Activated naive CD4-positive, alpha-beta T cell treated with anti-CD3 and anti-CD28 coated beads for 36 hours (primary cell): ENCODE data around the gene RAD1. TPM values are rescaled to one million over a fixed set of nuclear protein-coding genes. Genes with fewer than 3 reads are reported as not detected.
"Not testable (repeated sequence)": the region's sequence is repeated elsewhere in the genome, so short reads cannot be mapped to it uniquely, and the experiment has no call there.

ENCODE experiments used
- CTCF ChIA-PET: fragments of 350-600 bp; sonication (Branson Sonifier 250); formaldehyde crosslinking; loops from one replicate; lab custom pipeline; 2021; ENCODE audit warnings: antibody characterized with exemption; lab: Charles Lee
- DNase-seq: peaks from one replicate; pipeline ENCODE4 v3.0.0-alpha.2; 2020
- H3K27ac Mint-ChIP-seq: one replicate; pipeline ENCODE4 v1.8.0; 2021; ENCODE audit warnings: mild to moderate bottlenecking, mixed read lengths
- H3K27me3 Mint-ChIP-seq: one replicate; pipeline ENCODE4 v1.8.0; 2021; ENCODE audit warnings: low read depth, mixed read lengths
- H3K36me3 Mint-ChIP-seq: one replicate; pipeline ENCODE4 v1.8.0; 2021; ENCODE audit warnings: low read depth, mixed read lengths
- H3K4me1 Mint-ChIP-seq: one replicate; pipeline ENCODE4 v1.8.0; 2021; ENCODE audit warnings: low read depth, mixed read lengths
- H3K4me3 Mint-ChIP-seq: one replicate; pipeline ENCODE4 v1.8.0; 2021; ENCODE audit warnings: mild to moderate bottlenecking, moderate library complexity, mixed read lengths
- H3K9me3 Mint-ChIP-seq: one replicate; pipeline ENCODE4 v1.8.0; 2021; ENCODE audit warnings: mixed read lengths
- intact Hi-C: fragments of 100-400 bp; cut with micrococcal nuclease; formaldehyde crosslinking; loops from one replicate; pipeline ENCODE4 v1.15.1; 2023
- total RNA-seq, 2 experiments: library from RNA; stranded (reverse); gene quantifications; one replicate each; pipeline ENCODE4 v1.2.3, GENCODE V29; 2021

Gene RAD1
- total RNA-seq, 2 experiments from 2014 or later, result 38.8 to 40.7 TPM

GRCh38 chr5:34929720-34930461 is 14.6 kb upstream of the RAD1 start:
- DNase-seq, result peak; percentile 82
- Mint-ChIP-seq H3K4me1 (peaks cover 35% of the 10 kb centered on the region), H3K9me3 (no peaks in the 10 kb centered on the region), H3K27me3 (no peaks in the 10 kb centered on the region), H3K36me3 (peaks cover 21% of the 10 kb centered on the region), H3K27ac (peak overlapping the region; percentile 94), H3K4me3 (peak overlapping the region; percentile 94)
- intact Hi-C loops, result loop anchor here (1.0 to 10.0 kb wide), 12 partner anchors 15 to 1488 kb away; partner anchors contain the start of genes AMACR, BRIX1, IL7R and LMBRD2
- CTCF ChIA-PET, result interaction anchor here (1.2 to 2.5 kb wide), 4 partner anchors 14 to 74 kb away, joined by 3 to 11 read pairs (median 4); partner anchors contain the start of genes BRIX1 and RAD1

DNA sequence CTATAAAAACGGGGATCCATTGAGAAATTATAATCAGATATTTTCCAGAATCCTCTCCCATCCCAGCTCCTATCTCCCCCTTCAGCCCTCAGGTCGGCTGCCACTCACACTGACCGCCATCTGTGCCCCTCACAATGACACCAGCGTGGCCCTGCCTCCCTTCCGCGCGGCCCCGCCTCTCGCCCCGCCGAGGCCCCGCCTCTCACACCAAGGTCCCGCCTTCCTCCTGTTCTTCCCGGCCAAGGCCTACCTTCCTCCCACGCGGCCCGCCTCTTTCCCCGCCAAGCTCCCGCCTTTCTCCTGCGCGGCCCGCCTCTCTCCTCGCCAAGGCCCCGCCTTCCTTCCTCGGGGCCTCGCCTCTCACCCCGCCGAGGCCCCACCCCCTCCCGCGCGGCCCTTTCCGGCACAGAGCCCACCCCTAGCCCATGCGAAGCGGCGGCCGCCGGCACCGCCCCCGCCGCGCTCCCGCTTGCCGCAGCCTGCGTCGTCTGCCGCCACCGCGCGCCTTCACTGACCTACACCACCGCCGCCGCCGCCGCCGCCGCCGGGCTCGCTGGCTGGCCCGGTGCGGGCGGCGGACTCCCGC is 13.9 kb upstream of the RAD1 start, which contains the start of gene DNAJC21:
DNAJC21 (plus strand) TSS at position 426 of the 586 bp plus-strand sequence. CDS start 261 bp downstream, outside the sequence.
- DNase-seq, result peak; percentile 99
- peak within 1 kb of the TSS; percentile 94 for H3K27ac Mint-ChIP-seq
- CTCF ChIA-PET, result interaction anchor here (0.6 to 2.5 kb wide), 5 partner anchors 13 to 74 kb away, joined by 3 to 11 read pairs (median 3); partner anchors contain the start of genes BRIX1 and RAD1
- H3K4me1 Mint-ChIP-seq, result peaks cover 37% of the 10 kb centered on the region
- intact Hi-C loops, result loop anchor here (1.0 to 10.0 kb wide), 11 partner anchors 14 to 1487 kb away; partner anchors contain the start of genes AMACR, BRIX1, IL7R and LMBRD2
- H3K4me3 Mint-ChIP-seq, result peak within 1 kb of the TSS; percentile 94
- peaks cover 27% of the 10 kb centered on the region for H3K36me3 Mint-ChIP-seq
- no peaks in the 10 kb centered on the region for H3K9me3 Mint-ChIP-seq
- no peaks in the 10 kb centered on the region for H3K27me3 Mint-ChIP-seq

- DNase-seq, result no peak
- Mint-ChIP-seq H3K27ac (no peak overlapping the region), H3K36me3 (peaks cover 30% of the 10 kb centered on the region), H3K9me3 (no peaks in the 10 kb centered on the region), H3K4me3 (no peak overlapping the region), H3K4me1 (peaks cover 40% of the 10 kb centered on the region), H3K27me3 (no peaks in the 10 kb centered on the region)
- intact Hi-C loops, result loop anchor here (5.0 to 10.0 kb wide), 8 partner anchors 689 to 1486 kb away; partner anchors contain the start of genes AMACR, IL7R, LMBRD2 and NADK2
- CTCF ChIA-PET, result no interaction called here
These were observed 13.0 kb upstream of the RAD1 start for GRCh38 chr5:34928267-34928666.

DNA sequence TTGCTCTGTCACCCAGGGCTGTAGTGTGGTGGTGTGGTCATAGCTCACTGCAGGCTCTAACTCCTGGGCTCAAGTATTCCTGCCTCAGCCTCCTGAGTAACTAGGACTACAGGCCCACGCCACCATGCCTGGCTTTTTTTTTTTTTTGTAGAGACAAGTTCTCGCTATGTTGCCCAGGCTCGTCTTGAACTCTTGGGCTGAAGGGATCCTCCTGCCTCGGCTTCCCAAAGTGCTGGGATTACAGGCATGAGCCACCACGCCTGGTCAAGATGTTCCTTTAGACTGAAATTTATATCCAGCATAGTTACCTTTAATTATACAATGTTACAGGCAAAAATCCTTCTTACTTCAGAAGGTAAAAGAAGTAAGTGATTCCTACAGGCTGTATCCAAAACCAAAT is 12.5 kb upstream of the RAD1 start:
- intact Hi-C loops, result loop anchor here (5.0 to 10.0 kb wide), 8 partner anchors 690 to 1485 kb away; partner anchors contain the start of genes AMACR, IL7R, LMBRD2 and NADK2
- Mint-ChIP-seq H3K27ac (no peak overlapping the region), H3K27me3 (no peaks in the 10 kb centered on the region), H3K36me3 (peaks cover 31% of the 10 kb centered on the region), H3K9me3 (no peaks in the 10 kb centered on the region), H3K4me3 (no peak overlapping the region), H3K4me1 (peaks cover 44% of the 10 kb centered on the region)
- CTCF ChIA-PET, result no interaction called here
- no peak for DNase-seq

DNA sequence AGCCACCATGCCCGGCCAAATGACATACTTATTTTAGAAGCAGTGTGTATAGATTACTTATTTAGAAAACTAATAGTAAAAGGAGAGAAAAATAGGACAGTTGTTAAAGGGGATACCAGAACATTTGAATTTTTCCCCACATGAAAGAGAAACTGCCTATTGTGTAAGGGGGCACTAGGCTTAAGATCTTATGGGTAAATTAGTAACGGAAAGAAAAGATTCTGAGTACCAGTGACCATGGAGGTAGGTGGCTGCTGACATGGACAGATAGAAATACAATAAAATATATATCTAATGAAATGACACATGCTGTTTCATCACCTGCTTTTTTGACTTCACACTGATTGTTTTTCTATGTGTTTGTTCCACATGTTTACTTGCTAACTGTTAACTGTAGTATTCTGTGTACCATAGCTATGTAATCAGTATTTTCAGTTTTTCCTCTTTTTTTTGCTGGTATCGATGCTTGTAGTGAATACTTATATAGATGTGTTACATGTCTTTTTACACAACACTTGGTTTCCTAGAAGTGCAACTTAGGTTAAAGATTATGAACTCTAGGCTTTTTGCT is 11.1 kb upstream of the RAD1 start:
- no peaks in the 10 kb centered on the region for H3K27me3 Mint-ChIP-seq
- CTCF ChIA-PET, result no interaction called here
- H3K4me3 Mint-ChIP-seq, result no peak overlapping the region
- H3K4me1 Mint-ChIP-seq, result peaks cover 48% of the 10 kb centered on the region
- no peaks in the 10 kb centered on the region for H3K9me3 Mint-ChIP-seq
- peaks cover 32% of the 10 kb centered on the region for H3K36me3 Mint-ChIP-seq
- DNase-seq, result no peak
- intact Hi-C loops, result loop anchor here (5.0 to 10.0 kb wide), 8 partner anchors 691 to 1484 kb away; partner anchors contain the start of genes AMACR, IL7R, LMBRD2 and NADK2
- H3K27ac Mint-ChIP-seq, result peak overlapping the region; percentile 65

GRCh38 chr5:34924462-34924765 is 9.1 kb upstream of the RAD1 start:
- peak overlapping the region; percentile 89 for H3K27ac Mint-ChIP-seq
- peaks cover 37% of the 10 kb centered on the region for H3K36me3 Mint-ChIP-seq
- no peak for DNase-seq
- H3K4me3 Mint-ChIP-seq, result no peak overlapping the region
- intact Hi-C loops, result loop anchor here (1.0 to 10.0 kb wide), 4 partner anchors 9 to 1070 kb away; partner anchors contain the start of genes BRIX1, IL7R and RAD1
- H3K27me3 Mint-ChIP-seq, result no peaks in the 10 kb centered on the region
- CTCF ChIA-PET, result interaction anchor here (1.3 to 2.1 kb wide), 4 partner anchors 8 to 79 kb away, joined by 4 to 9 read pairs (median 4); partner anchors contain the start of genes BRIX1 and RAD1
- no peaks in the 10 kb centered on the region for H3K9me3 Mint-ChIP-seq
- peaks cover 44% of the 10 kb centered on the region for H3K4me1 Mint-ChIP-seq

- Mint-ChIP-seq H3K27ac (peak overlapping the region; percentile 89), H3K27me3 (no peaks in the 10 kb centered on the region), H3K9me3 (no peaks in the 10 kb centered on the region), H3K36me3 (peaks cover 36% of the 10 kb centered on the region), H3K4me3 (peak overlapping the region; percentile 2), H3K4me1 (peaks cover 40% of the 10 kb centered on the region)
- intact Hi-C loops, result loop anchor here (1.0 to 10.0 kb wide), 4 partner anchors 9 to 1069 kb away; partner anchors contain the start of genes BRIX1, IL7R and RAD1
- peak; percentile 64 for DNase-seq
- CTCF ChIA-PET, result interaction anchor here (1.3 to 2.1 kb wide), 3 partner anchors 9 to 80 kb away, joined by 4 to 9 read pairs (median 4); partner anchors contain the start of genes BRIX1 and RAD1
These were observed 8.6 kb upstream of the RAD1 start for GRCh38 chr5:34923694-34924461.

- not testable (repeated sequence) for H3K9me3 Mint-ChIP-seq, H3K4me3 Mint-ChIP-seq, DNase-seq, H3K27me3 Mint-ChIP-seq
- Mint-ChIP-seq H3K27ac (peak overlapping the region; percentile 89), H3K4me1 (peaks cover 43% of the 10 kb centered on the region), H3K36me3 (peaks cover 36% of the 10 kb centered on the region)
- CTCF ChIA-PET, result interaction anchor here (1.3 to 2.1 kb wide), 3 partner anchors 8 to 80 kb away, joined by 4 to 9 read pairs (median 4); partner anchors contain the start of genes BRIX1 and RAD1
- intact Hi-C loops, result loop anchor here (10.0 kb wide), 3 partner anchors 862 to 1068 kb away; partner anchors contain the start of gene IL7R
These were observed 8.0 kb upstream of the RAD1 start for GRCh38 chr5:34923256-34923655.

DNA sequence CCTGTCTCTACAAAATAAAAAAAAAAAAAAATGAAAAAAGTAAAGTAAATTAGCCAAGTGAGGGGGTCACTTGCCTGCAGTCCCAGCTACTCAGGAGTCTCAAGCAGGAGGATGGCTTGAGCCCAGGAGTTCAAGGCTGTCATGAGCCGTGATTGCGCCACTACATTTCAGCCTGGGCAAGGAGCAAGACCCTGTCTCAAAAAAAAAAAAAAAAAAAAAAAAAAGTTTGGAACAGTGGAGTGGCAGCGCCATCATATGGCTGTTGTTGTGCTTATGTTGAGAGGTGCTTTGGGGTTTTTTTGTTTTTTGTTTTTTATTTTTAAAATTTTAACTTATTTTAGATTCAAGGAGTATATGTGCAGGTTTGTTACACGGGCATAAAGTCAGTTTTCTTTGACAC is 3.8 kb upstream of the RAD1 start:
- H3K36me3 Mint-ChIP-seq, result peaks cover 46% of the 10 kb centered on the region
- H3K9me3 Mint-ChIP-seq, result no peaks in the 10 kb centered on the region
- no peaks in the 10 kb centered on the region for H3K27me3 Mint-ChIP-seq
- H3K4me3 Mint-ChIP-seq, result no peak overlapping the region
- CTCF ChIA-PET, result no interaction called here
- peaks cover 45% of the 10 kb centered on the region for H3K4me1 Mint-ChIP-seq
- DNase-seq, result no peak
- H3K27ac Mint-ChIP-seq, result peak overlapping the region; percentile 24
- intact Hi-C loops, result loop anchor here (5.0 kb wide), 2 partner anchors 387 to 1958 kb away; partner anchors contain the start of gene NIPBL

- DNase-seq, result no peak
- H3K36me3 Mint-ChIP-seq, result peaks cover 43% of the 10 kb centered on the region
- CTCF ChIA-PET, result interaction anchor here (1.2 to 1.8 kb wide), 2 partner anchors 14 to 22 kb away, joined by 3 to 7 read pairs; no protein-coding TSS in a partner anchor
- H3K4me1 Mint-ChIP-seq, result peaks cover 41% of the 10 kb centered on the region
- H3K9me3 Mint-ChIP-seq, result no peaks in the 10 kb centered on the region
- no peaks in the 10 kb centered on the region for H3K27me3 Mint-ChIP-seq
- intact Hi-C loops, result loop anchor here (5.0 kb wide), 2 partner anchors 386 to 1959 kb away; partner anchors contain the start of gene NIPBL
- peak overlapping the region; percentile 75 for H3K27ac Mint-ChIP-seq
- no peak overlapping the region for H3K4me3 Mint-ChIP-seq
These were observed 2.7 kb upstream of the RAD1 start for GRCh38 chr5:34918025-34918424.

DNA sequence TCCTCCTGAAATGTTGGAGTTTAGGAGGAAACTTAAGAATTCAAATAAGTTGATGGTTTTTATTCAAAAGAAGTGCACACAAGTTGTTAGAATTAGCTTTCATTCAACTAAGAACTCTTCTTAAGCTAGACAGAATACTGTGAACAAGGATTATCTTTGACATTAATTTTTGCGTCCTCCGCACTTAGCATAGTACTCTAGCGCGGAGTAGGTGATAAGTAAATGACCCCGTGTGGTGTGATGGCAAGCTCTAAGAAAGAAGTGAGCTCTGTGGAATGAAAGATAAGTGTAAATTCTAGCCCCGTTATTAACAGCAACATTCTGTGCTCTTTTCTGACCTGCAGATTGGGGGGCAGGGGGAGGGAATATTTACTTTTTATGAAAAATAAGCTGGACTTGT is 1.2 kb upstream of the RAD1 start:
- no peak for DNase-seq

More for the DNA sequence above, 1.2 kb upstream of the RAD1 start:
- intact Hi-C loops, result loop anchor here (5.0 kb wide), 2 partner anchors 384 to 1961 kb away; partner anchors contain the start of gene NIPBL
- Mint-ChIP-seq H3K4me3 (no peak overlapping the region), H3K4me1 (peaks cover 37% of the 10 kb centered on the region), H3K27me3 (no peaks in the 10 kb centered on the region), H3K36me3 (peaks cover 46% of the 10 kb centered on the region), H3K9me3 (no peaks in the 10 kb centered on the region), H3K27ac (no peak overlapping the region)
- CTCF ChIA-PET, result interaction anchor here (1.2 to 2.4 kb wide), 6 partner anchors 9 to 87 kb away, joined by 3 to 11 read pairs (median 4); partner anchors contain the start of genes DNAJC21 and TTC23L
